KOPT-K1 (cell line): ENCODE data around the gene RASSF8.

Source experiments
- H3K27ac ChIP-seq: fragments of 200-600 bp; sonication (generic); 2 replicates; pipeline ENCODE4 v1.5.1; 2016; ENCODE audit warnings: antibody characterized with exemption, mild to moderate bottlenecking, low read depth, low read length; ENCODE audit not compliant: poor library complexity, severe bottlenecking
- H3K36me3 ChIP-seq: fragments of 200-600 bp; sonication (generic); 2 replicates; pipeline ENCODE4 v1.5.1; 2017; ENCODE audit warnings: antibody characterized with exemption, mild to moderate bottlenecking, low read length, moderate library complexity; ENCODE audit not compliant: insufficient read depth
- H3K9me3 ChIP-seq: fragments of 200-600 bp; sonication (generic); 2 replicates; pipeline ENCODE4 v1.5.1; 2017; ENCODE audit warnings: antibody characterized with exemption, low read length, mild to moderate bottlenecking; ENCODE audit not compliant: insufficient read depth, poor library complexity, severe bottlenecking

RASSF8 gene

GRCh38 chr12:25949343-25949742 is 9.1 kb upstream of the RASSF8 start:
- Histone ChIP-seq H3K27ac (no peak overlapping the region), H3K36me3 (no peaks in the 10 kb centered on the region), H3K9me3 (no peaks in the 10 kb centered on the region)

GRCh38 chr12:25950329-25951115 is 8.0 kb upstream of the RASSF8 start:
- H3K27ac ChIP-seq: no peak overlapping the region
- no peaks in the 10 kb centered on the region for H3K9me3 ChIP-seq
- no peaks in the 10 kb centered on the region for H3K36me3 ChIP-seq

DNA sequence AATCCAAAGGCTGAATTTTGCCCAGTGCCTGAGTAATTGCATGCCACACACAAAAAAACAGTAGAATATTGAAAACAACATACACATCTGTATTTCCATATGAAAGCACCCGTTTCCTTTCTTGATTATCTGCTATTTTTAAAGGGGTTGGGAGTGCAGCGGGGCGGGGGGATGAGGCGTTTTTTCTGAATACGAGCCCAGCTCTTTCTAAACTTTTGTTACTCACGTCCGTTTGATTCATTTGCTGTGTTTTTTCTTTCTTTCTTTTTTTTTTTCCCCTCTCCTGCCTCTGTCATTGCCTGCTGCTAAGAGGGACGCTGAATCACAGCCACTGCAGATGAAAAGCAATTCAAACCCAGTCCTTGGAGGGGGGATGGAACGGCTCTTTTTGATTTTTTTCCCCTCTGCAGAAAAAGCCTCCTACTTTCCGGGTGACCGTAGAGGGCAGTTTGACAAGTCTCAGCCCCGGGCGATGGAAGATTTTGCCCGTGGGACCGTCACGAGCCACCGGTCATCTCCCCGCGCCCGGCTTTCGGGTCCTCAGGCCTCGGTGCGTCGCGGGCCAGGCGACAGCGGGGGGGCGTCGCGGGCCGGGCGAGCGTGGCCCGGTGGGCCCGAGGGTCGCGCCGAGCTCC is 572 bp upstream of the RASSF8 start:
- H3K36me3 ChIP-seq: no peaks in the 10 kb centered on the region
- no peaks in the 10 kb centered on the region for H3K9me3 ChIP-seq
- peak overlapping the region; percentile 46 for H3K27ac ChIP-seq

DNA sequence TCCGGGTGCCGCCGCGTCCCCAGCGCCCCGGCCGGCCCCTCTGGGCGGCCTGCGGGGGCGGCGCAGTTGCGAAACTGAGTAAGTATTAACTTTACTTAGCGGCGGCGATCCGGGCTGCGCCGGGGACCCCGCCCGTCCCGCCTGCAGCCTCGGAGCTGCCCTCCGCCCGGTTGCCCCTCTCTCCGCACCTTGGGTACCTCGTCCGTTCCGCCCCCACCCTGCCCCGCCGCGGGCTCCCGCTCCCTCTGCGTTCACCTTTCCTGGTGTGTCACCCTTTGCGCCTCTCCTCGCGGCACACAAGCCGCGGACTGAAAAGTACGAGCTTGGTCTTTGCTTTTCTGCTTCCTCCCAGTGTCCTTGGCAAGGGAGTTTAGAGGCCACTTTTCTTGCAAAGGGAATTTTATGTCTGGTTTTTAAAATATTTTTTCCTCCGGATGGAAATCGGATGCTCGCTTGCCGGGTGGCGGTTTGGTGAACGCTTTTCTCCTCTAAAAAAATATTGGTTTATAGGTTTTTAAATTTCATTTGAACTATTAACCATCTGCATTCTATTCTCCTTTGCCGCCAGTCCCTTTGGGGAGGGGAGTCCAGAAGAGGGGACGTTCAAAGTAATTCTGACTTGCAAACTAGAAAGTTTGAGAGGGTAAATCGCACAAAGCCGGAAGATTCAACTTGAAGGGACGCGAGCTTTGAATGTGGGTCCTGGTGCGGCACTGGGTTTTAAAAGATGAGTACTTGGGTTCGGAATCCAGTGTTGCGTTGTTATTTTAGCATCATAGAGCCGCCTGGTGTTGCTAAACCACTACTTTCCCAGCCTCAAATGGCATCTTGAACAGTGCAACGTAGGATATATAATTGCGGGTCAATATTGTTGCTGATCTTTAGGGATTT is 834 bp downstream of the RASSF8 start:
- H3K9me3 ChIP-seq: no peaks in the 10 kb centered on the region
- H3K27ac ChIP-seq: no peak overlapping the region
- no peaks in the 10 kb centered on the region for H3K36me3 ChIP-seq

DNA sequence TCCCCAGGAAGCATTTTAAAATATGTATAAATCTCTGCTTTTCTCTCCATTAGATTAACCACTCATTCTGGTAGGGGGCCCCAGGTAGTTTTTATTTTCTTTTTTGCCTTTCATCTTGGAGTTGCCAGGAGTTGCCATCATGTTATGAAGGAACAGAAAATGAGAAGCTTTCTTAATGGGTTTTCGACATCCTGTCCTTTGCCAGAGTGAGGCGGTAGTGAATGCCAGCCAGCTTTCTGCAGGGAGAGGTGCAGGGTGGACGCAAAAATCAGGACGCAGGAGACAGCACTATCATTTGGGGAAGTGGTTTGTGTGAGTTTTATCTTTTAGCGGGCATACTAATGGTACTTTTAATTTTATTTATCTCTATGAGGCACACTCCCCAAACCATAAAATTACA is 1.7 kb downstream of the RASSF8 start:
- no peak overlapping the region for H3K27ac ChIP-seq
- H3K36me3 ChIP-seq: no peaks in the 10 kb centered on the region
- no peaks in the 10 kb centered on the region for H3K9me3 ChIP-seq

DNA sequence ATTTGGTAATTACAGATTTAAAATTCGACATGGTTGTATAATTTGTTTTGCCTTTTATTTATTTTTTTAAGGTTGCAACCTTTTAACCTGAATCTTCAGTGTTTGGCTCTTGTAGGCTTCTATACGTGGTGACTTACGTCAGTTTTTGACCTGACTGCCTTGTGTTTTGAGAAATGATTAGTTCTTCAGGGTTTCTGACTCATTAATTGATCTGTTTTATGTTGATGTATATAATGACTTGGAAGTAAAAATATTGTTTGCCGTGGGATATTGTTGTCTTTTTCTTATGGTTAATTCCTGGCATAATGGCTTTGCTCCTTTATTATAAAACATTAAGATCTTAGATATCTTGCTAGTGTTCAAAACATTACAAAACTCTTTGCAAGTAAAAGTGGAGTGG is 2.5 kb downstream of the RASSF8 start:
- no peak overlapping the region for H3K27ac ChIP-seq
- no peaks in the 10 kb centered on the region for H3K9me3 ChIP-seq
- no peaks in the 10 kb centered on the region for H3K36me3 ChIP-seq

DNA sequence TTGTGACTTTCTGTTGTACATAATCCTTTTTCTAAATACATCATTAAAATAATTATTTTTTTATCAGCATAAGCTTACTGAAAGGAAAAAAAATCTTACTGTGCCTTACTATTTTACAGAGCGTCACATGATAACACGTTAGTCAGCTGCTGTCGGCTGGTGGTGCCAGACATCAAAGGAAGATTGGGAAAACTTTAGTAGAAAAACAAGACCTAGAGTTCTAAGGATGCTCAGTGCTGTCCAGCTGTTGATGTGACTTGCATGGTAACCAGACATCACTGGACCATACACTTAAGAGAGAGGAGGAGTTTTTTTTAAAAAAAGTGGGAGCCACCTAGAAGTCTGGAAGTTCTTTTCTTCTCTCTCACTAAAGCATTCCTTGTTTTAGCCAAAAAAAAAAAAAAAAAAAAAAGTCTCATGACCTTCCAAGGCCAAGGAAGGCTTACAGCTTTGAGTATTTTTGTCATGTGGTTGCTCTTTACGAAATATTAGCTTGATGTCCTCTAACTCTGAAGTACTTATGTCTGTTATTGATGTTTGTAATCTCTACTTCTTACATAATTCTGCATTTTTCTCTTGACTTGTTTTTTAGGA is 4.5 kb downstream of the RASSF8 start:
- Histone ChIP-seq H3K27ac (no peak overlapping the region), H3K36me3 (no peaks in the 10 kb centered on the region), H3K9me3 (no peaks in the 10 kb centered on the region)

DNA sequence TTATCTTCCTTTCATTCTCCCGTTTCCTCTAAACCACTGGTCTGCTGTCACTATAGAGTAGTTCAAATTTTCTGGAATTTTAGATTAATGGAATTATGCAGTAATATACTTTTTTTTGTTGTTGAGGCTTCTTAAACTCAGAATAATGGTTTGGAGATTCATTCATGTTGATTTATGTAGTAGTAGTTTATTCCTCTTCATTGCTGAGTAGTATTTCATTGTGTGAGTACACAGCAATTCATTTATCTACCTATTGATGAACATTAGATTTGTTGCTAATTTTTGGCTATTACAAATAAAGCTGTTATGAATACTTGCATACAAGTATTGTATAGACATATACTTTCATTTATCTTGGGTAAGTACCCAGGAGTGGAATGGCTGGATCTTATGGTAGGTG is 7.2 kb downstream of the RASSF8 start:
- Histone ChIP-seq H3K27ac (no peak overlapping the region), H3K9me3 (no peaks in the 10 kb centered on the region), H3K36me3 (no peaks in the 10 kb centered on the region)

- Histone ChIP-seq H3K27ac (no peak overlapping the region), H3K9me3 (no peaks in the 10 kb centered on the region)
Observed at GRCh38 chr12:25970082-25970481, 11.6 kb downstream of the RASSF8 start.

GRCh38 chr12:25970916-25971653 is 12.6 kb downstream of the RASSF8 start:
- Histone ChIP-seq H3K36me3 (no peaks in the 10 kb centered on the region), H3K27ac (no peak overlapping the region), H3K9me3 (no peaks in the 10 kb centered on the region)

More at GRCh38 chr12:25970082-25970481, 11.6 kb downstream of the RASSF8 start:
- H3K36me3 ChIP-seq: no peaks in the 10 kb centered on the region

- Histone ChIP-seq H3K9me3 (no peaks in the 10 kb centered on the region), H3K27ac (no peak overlapping the region), H3K36me3 (no peaks in the 10 kb centered on the region)
Observed at GRCh38 chr12:25971654-25972041, 13.2 kb downstream of the RASSF8 start.

- Histone ChIP-seq H3K36me3 (no peaks in the 10 kb centered on the region), H3K9me3 (no peaks in the 10 kb centered on the region), H3K27ac (no peak overlapping the region)
Observed at GRCh38 chr12:25972783-25973182, 14.3 kb downstream of the RASSF8 start.

GRCh38 chr12:25975179-25975578 is 16.7 kb downstream of the RASSF8 start:
- Histone ChIP-seq H3K27ac (no peak overlapping the region), H3K36me3 (no peaks in the 10 kb centered on the region), H3K9me3 (no peaks in the 10 kb centered on the region)

DNA sequence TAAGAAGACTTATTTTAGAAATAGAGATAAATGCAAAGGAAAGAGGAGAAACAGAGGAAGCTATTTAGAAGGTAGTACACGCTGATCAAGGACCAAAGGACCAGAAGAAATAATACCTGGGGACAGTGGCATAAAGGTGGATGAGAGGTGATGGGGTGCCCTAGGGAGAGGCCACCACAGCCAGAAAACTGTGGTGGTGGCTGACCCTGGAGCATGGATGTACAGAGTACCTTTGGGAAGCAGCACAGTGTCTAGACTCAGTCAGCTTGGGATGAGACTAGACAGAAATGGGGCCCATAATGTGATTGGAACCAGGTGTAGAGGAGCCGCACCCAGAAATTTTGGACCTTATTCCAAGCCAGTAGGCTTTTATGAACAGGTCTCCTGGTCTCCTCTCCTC is 17.2 kb downstream of the RASSF8 start:
- H3K36me3 ChIP-seq: no peaks in the 10 kb centered on the region
- H3K27ac ChIP-seq: no peak overlapping the region

More for the DNA sequence above, 17.2 kb downstream of the RASSF8 start:
- H3K9me3 ChIP-seq: no peaks in the 10 kb centered on the region
